Measurements from ENCODE around the gene MOV10. TPM values are rescaled to one million over a fixed set of nuclear protein-coding genes. Genes with fewer than 3 reads are reported as not detected.

The MOV10 gene
- total and polyA plus RNA-seq, 2 of the 13 experiments (the other 11 are each of a cell fraction or from before 2014, with no cell fraction given), result 56.4 to 58.2 TPM

- Histone ChIP-seq H3K36me3 (replicated peaks in 1 of 2; ENCODE audit: control insufficient read depth in 1 of 2, insufficient read depth in 2 of 2, low read length in 2 of 2) (peaks cover 11 to 49% of the 10 kb centered on the region in 2 experiments), H3K9me3 (ENCODE audit: low read length) (no peaks in the 10 kb centered on the region), H3K27me3 (ENCODE audit: control insufficient read depth in 1 of 2, insufficient read depth in 2 of 2, low read length in 2 of 2) (no peaks in the 10 kb centered on the region; a peak in 1 of 5 replicates), H3K27ac (ENCODE audit: extremely low read length, insufficient read depth, low read length) (peak overlapping the region; percentile 93), H3K79me2 (ENCODE audit: insufficient read depth, low read length) (peaks cover 12% of the 10 kb centered on the region), H4K20me1 (ENCODE audit: insufficient read depth, low read length) (no peaks in the 10 kb centered on the region), H3K4me2 (ENCODE audit: low read depth, low read length) (peak overlapping the region; percentile 36), H2AFZ (ENCODE audit: low read length) (no peak overlapping the region), H3K4me1 (ENCODE audit: insufficient read depth, low read length) (peaks cover 81% of the 10 kb centered on the region), H3K4me3 (replicated peaks in 1 of 3; ENCODE audit: insufficient read depth in 1 of 3, low read depth in 2 of 3, low read length in 3 of 3) (peak overlapping the region in 1 of 3 experiments; percentile 26; a peak in 1 of 6 replicates), H3K9ac (ENCODE audit: insufficient read depth, low read depth, low read length) (peak overlapping the region; percentile 61; the same call in 1 of the 2 replicates)
- ChIA-PET POLR2A (interaction anchor here (0.8 to 9.2 kb wide), 9 partner anchors 15 to 310 kb away, joined by 3 to 251 read pairs (median 4); partner anchors contain the start of genes CAPZA1, MOV10, PPM1J and ST7L), CTCF (ENCODE audit: low intra/inter-chr PET ratio, low total read pairs) (no interaction called here)
- peak; percentile 90 for DNase-seq (ENCODE audit: low spot score)
- peak; percentile 58 for ATAC-seq
- BruUV-seq (replicated peaks), result no TSS peak
- in situ Hi-C loops (cut with HindIII; ENCODE audit: extremely low pct_ligation_motif_present, low pct_unique_long_range_greater_than_20kb), result loop anchor here (10.0 to 25.0 kb wide), 2 partner anchors 196 to 337 kb away; partner anchors contain the start of gene WNT2B
- FAIRE-seq, result peak; percentile 81
- WGBS (ENCODE audit: low lambda C conversion rate), result 42% methylated on average over 7 of the region's 7 CpGs
- intact Hi-C loops (cut with micrococcal nuclease; ENCODE audit: unreplicated experiment), result no loop called here
- TF ChIP-seq ZNF207 (IDR thresholded peaks at IDR 0.05; ENCODE audit: borderline replicate concordance) (no peak), PHF5A (CRISPR knock-in tag; IDR thresholded peaks at IDR 0.05; ENCODE audit: low read depth, unreplicated experiment) (peak; percentile 32), MYC (CRISPR knock-in tag; IDR thresholded peaks at IDR 0.05; ENCODE audit: borderline replicate concordance) (peak; percentile 25; the same call in 1 of the 2 replicates), HNF1B (CRISPR knock-in tag; IDR thresholded peaks at IDR 0.05) (peak; percentile 66), SNAPC2 (CRISPR knock-in tag; IDR thresholded peaks at IDR 0.05) (no peak), GRHL1 (CRISPR knock-in tag; conservative IDR thresholded peaks at IDR 0.05) (no peak), ATF6 (CRISPR knock-in tag; conservative IDR thresholded peaks at IDR 0.05) (no peak), ZNF235 (CRISPR knock-in tag; IDR thresholded peaks at IDR 0.05; ENCODE audit: borderline replicate concordance) (peak; percentile 44; the same call in 1 of the 2 replicates), FOXK2 (IDR thresholded peaks at IDR 0.05) (no peak), SMARCE1 (IDR thresholded peaks at IDR 0.05; ENCODE audit: borderline replicate concordance) (no peak), POLR2AphosphoS5 (IDR thresholded peaks at IDR 0.05; ENCODE audit: low read depth, low read length) (peak; percentile 69), NFIC (IDR thresholded peaks at IDR 0.05; ENCODE audit: low read length) (peak; percentile 83), ZFP36L1 (CRISPR knock-in tag; IDR thresholded peaks at IDR 0.05) (peak; percentile 47; the same call in 1 of the 2 replicates), ZNF460 (CRISPR knock-in tag; IDR thresholded peaks at IDR 0.05; ENCODE audit: borderline replicate concordance) (no peak), ARID2 (CRISPR knock-in tag; IDR thresholded peaks at IDR 0.05; ENCODE audit: borderline replicate concordance) (no peak), NCOA1 (CRISPR knock-in tag; IDR thresholded peaks at IDR 0.05) (no peak), TRIM22 (IDR thresholded peaks at IDR 0.05) (no peak)
Measured at GRCh38 chr1:112700290-112701226, 26.1 kb downstream of the MOV10 start.
